ENCODE measurements around the gene PSMF1.
"Not testable (repeated sequence)": the region's sequence is repeated elsewhere in the genome, so short reads cannot be mapped to it uniquely, and the experiment has no call there.

PSMF1 gene

GRCh38 chr20:1122388-1123315 lies 4.2 kb downstream of the PSMF1 start:
- no peak for DNase-seq

- no peak for DNase-seq
Measured at GRCh38 chr20:1123666-1124065, 5.3 kb downstream of the PSMF1 start.

DNA sequence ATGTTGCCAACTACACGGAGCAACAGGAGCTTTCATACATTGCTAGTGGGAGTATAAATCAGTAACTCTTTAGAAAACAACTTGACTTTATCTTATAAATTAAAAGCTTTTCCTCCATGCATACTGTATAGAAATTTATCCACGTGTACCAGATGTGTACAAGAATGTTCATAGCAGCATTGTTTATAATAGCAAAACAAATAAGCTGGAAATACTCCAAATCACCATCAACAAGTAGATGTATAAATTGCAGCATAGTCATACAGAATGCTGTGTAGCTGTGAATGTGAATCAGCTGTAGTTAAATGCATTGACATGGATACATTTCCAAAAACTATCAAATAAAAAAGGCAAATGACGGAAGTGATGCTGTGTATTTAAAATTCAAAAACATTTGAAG lies 6.0 kb downstream of the PSMF1 start:
- no peak for DNase-seq

DNA sequence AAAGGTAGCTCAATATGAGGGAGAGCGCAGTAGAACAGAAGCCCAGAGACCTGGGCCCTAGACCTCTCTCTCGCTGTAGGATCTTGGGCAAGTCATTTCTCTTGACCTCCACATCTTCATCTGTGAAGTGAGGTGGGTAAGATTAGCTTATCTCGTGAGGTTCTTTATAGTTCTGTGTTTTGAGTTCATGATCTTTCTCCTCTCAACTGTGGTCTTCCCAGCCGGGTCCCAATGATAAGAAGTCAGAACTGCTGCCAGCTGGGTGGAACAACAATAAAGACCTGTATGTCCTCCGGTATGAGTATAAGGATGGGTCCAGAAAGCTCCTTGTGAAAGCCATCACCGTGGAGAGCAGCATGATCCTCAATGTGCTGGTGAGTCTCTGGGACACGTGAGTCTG lies 6.9 kb downstream of the PSMF1 start:
- DNase-seq, result no peak

GRCh38 chr20:1127840-1128239 lies 9.4 kb downstream of the PSMF1 start:
- DNase-seq, result no peak

- no peak for DNase-seq
Measured at GRCh38 chr20:1130058-1130694, 11.8 kb downstream of the PSMF1 start.

DNA sequence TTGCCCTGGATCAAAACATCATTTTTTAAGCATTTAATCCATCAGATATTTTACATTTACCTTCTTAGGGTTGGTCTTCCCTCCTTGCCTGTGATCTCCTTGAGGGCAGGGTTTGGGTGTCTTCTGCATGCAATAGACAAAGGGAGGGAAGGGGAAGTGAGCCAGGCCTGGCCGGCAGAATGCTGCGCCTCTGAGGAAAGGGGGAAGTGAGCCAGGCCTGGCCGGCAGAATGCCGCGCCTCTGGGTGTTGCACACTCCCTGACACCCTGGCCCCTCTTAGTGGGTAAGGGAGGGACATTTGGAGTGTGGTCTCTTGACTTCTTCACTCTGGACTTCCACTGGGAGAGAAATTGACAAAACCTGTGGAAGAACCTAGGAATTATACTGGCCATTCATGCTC lies 12.4 kb downstream of the PSMF1 start:
- no peak for DNase-seq

GRCh38 chr20:1131354-1131753 lies 13.0 kb downstream of the PSMF1 start:
- DNase-seq, result no peak

DNA sequence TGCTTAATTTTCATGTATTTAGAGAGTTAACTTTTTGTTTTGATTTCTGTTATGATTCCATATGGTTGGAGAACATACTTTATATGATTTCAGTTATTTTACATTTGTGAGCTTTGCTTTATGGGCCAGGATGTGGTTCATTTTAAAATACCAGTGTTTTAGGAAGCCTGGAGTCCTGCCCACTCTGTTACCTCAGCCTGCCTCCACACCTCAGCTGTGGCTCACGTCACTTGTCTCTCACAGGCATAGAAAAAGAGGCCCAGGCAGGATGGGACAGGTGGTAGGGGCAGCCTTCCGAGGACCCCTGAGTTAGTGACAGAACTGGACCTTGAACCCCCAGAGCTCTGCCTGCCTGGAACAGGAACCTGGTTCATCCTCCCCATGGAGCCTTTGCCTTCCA lies 16.0 kb downstream of the PSMF1 start:
- no peak for DNase-seq

DNA sequence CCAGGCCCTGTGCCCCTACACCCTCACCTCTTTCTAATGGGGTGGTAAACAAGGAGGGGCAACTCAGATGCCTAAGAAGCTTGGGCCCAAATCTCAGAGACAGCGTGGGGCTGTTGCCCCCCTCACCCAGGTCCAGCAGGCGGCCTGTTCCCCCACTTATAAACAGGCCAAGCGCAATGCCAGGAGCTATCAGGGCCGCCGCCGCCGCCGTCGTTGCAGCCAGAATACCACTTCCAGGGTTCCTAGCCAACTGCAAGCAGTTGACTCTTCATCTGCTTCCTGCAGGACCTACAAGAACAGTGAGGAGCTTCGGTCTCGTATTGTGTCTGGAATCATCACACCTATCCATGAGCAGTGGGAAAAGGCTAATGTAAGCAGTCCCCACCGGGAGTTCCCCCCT lies 16.4 kb downstream of the PSMF1 start:
- no peak for DNase-seq

- DNase-seq, result no peak
Measured at GRCh38 chr20:1137236-1137635, 18.8 kb downstream of the PSMF1 start.

DNA sequence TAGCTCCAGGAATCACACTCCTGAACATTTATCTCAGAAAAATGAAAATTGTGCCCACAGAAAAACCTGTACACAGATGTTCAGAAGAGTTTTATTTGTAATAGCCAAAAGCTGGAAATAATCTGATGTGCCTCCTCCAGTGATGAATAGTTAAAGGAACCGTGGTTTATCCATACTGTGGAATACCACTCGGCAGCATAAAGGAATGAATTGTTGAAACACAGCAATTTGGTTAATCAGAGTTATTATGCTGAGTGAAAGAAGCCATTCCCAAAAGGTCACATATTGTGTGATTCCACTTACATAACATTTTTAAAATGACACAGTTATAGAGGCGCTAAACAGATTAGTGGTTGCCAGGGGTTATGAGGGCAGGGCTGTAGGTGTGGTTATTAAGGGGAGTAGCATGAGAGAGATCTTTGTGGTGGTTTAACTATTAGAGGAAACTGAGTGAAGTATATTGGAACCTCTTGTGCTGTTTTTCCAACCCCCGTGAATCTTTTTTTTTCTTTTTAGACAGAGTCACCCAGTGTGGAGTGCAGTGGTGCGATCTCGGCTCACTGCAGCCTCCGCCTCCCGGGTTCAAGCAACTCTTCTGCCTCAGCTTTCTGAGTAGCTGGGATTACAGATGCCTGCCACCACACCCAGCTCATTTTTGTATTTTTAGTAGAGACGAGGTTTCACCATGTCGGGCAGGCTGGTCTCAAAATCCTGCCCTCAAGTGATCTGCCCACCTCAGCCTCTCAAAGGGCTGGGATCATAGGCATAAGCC lies 26.2 kb downstream of the PSMF1 start:
- no peak for DNase-seq

DNA sequence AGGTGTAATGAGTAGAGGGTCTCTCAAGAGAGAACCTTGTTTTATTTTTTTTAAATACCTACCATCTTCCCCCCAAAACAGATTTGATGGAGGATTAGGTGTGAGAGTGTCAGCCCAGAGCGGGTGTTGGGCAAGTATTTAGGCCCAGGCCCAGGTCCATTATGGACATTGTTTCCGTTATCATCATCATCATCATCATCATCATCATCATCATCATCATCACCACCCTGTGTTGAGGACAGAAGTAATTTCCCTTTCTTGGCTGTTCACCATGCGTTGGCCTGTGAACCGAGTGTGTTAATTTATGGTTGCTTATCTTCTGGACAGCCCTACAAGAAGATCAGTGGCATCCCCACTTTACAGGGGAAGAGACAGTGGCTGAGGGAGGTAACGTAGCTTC lies 28.6 kb downstream of the PSMF1 start:
- no peak for DNase-seq

- DNase-seq, result not testable (repeated sequence)
Measured at GRCh38 chr20:1149812-1150211, 31.4 kb downstream of the PSMF1 start.

- no peak for DNase-seq
Measured at GRCh38 chr20:1150218-1150617, 31.8 kb downstream of the PSMF1 start.

DNA sequence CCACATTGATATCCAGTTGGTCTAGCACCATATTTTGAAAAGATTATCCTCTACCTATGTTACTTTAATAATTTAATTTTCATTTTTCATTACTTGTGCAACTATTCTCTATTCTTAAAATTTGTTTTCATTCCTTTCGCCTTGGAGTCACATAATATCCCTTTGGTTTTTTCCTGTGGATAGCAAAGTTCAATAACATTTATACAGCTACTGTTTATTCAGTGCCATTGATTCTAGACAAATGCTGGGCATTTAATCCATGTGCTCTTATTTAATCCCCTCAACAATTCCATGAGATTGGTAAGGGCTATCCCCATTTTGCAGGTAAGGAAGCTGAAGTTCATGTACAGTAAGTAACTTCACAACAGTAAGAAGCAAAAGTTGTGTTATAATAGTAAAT lies 32.6 kb downstream of the PSMF1 start:
- no peak for DNase-seq

DNA sequence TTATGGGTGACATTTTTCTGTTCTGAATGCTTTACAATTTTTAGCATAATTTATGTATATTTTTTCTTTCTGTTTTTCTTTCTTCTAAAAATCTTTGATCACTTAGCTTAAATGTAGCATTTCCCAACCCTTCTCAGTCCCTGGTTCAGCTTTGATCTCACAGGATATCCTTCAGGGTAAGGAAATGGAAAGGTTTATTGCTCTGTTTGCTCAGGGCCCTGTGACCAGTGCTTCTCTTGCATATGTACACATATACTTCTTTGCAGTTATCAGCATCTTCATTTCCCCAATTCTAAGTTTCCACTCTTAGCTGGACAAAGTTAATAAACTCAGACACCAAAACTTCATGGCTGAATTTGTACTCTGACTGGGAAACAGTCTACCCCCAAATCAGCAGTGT lies 35.8 kb downstream of the PSMF1 start:
- DNase-seq, result no peak

DNA sequence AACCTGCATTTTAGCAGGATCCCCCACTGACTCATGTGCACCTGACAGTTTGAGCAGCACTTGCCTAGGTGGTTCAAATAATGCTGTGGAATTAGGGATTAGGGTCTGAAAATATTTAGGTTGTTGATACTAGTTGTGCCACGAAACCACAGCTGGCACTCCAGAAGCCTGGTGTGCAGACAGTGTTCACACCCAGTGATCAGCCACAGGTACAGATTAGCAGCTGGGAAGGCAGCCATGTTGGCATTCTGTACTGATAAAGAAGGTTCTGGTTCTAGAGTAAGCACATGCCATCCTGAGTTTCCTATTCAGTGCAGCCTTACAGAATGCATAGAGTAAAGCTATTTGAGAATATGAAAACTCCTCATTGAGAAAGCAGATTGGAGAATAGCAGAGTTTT lies 36.3 kb downstream of the PSMF1 start:
- no peak for DNase-seq

- DNase-seq, result no peak
Measured at GRCh38 chr20:1155342-1155741, 36.9 kb downstream of the PSMF1 start.

GRCh38 chr20:1160496-1160895 lies 42.1 kb downstream of the PSMF1 start:
- DNase-seq, result no peak

DNA sequence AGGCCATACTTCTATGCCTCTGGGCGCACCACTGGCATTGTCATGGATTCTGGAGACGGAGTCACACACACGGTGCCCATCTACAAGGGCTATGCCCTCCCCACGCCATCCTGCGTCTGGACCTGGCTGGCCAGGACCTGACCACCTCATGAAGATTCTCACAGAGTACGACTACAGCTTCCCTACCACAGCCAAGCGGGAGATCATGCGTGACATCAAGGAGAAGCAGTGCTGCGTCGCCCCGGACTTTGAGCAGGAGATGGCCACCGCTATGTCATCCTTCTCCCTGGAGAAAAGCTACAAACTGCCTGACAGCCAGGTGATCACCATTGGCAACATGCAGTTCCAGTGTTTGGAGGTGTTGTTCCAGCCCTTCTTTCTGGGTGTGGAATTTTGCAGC lies 42.6 kb downstream of the PSMF1 start:
- no peak for DNase-seq

GRCh38 chr20:1163105-1163504 lies 44.7 kb downstream of the PSMF1 start:
- DNase-seq, result no peak

GRCh38 chr20:1163653-1164052 lies 45.3 kb downstream of the PSMF1 start:
- DNase-seq, result no peak

GRCh38 chr20:1164871-1165270 lies 46.5 kb downstream of the PSMF1 start:
- no peak for DNase-seq

All from SW 1271 (cell line).